HG03039 (cell line): ENCODE measurements around the gene PRKCE.

Source experiments
- ATAC-seq: cut with Tn5 transposase; IDR thresholded peaks from one replicate; pipeline ENCODE4 v1.9.1; 2021; ENCODE audit warnings: mild to moderate bottlenecking, moderate library complexity; ENCODE audit not compliant: unreplicated experiment

The PRKCE gene

DNA sequence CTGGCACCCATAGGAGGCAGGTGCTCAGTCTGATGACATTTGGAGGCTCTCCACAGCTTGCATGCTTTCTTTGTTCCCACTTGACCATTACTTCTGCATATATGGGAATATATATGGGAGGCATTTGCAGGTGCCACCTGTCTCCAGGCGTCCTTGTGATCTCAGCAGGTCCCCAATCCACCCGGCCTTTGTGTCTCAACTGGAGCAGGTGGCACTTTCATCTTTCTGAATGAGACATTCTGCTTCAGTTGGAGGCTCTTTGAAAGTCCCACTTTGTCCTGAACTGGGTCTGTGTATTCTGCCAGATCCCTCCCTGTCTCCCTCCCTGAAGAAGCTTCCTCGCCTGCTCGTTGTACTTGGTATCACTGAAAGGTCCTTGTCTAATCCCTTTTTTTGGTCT lies 327.6 kb downstream of the PRKCE start:
- ATAC-seq, result no peak

DNA sequence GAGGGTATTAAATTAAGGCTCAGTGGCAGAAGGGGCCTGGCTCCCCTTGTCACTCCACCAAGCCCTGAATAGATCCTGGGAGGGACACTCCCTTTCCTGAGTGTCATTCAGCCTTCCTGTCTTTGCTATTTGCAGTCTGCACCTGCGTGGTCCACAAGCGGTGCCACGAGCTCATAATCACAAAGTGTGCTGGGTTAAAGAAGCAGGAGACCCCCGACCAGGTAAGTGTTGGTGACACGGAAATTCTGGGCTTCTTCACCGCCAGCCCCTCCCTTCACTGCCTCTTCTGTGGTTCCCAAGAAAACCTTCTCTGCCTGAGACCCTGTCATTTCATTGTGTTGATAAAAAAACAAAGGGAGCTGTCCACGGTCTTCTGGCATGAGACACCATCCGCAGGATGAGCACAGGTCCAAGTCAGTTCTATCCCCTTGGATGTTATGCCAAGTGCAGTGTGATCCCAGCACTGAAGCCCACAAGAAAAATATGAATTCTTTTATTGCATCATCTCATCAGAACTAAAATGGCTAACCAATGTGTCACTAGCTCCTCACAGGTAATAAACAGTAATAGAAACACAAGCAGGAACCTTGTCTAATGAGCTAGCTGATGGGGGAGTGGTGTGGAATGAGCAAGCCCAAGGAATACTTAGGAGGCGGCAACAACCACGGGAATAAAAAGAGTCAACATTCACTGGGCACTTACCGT lies 328.8 kb downstream of the PRKCE start:
- ATAC-seq, result no peak

DNA sequence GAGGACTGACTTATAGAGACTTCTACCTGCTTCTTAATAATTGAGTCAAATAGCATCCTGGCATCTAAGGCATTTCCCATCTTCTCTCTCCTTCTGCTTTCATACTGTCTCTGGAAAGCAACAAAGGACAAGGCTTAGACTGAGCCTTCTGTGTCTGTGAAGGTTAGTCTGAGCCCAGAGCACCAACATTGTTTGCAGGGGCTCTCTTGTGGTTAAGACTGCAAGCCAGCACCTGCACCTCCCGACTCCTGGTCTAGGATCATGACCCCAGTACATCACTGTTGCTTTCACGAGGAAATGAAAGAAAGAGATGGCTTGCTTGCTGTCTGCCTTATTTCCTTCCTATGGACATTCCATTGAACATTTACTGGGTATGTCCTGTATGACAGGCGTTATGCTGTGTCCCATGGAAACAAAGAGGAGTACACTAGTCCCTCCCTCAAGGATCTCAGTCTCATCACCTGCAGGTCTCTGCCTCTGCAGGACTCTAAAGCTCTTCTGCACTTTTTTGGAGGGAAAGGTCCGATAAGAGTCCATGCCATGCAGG lies 330.0 kb downstream of the PRKCE start:
- ATAC-seq, result no peak

DNA sequence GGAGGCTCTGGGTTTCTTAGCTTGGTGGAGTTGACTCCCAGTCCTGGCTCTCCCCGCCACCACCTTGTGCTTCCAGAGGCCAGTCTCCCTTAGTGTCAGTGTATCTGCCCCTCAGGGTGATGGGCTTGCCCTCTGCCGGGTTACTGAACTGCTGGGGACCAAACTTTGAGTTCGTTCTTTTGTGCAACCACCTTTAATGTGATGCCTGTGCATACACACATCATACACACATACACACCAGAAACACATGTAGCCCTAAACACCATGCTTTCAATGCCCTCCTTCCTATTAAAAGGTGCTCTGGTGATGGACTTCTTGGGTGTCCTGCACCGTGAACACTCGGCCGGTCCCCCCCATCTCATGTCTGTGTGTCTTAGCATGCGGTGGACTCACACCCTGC lies 330.6 kb downstream of the PRKCE start:
- no peak for ATAC-seq

DNA sequence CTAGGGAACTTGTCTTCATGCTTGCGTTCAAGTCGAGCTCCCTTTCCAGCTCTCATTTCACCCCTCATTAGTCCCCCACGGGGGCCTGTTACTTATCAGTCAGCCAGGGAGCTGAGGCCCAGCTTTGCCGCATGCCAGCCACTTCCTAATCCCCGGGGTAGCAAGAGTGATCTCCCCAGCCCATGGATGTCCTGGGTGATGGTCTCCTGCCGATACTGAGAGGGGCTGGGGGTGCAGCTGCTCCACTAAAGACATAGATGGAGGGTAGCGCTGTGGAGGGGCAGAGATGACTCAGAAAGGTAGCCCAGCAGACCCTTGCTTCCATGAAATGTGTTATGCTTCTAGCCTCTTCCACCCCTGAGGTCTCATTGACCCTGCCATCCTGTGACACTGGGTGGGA lies 331.7 kb downstream of the PRKCE start:
- no peak for ATAC-seq

DNA sequence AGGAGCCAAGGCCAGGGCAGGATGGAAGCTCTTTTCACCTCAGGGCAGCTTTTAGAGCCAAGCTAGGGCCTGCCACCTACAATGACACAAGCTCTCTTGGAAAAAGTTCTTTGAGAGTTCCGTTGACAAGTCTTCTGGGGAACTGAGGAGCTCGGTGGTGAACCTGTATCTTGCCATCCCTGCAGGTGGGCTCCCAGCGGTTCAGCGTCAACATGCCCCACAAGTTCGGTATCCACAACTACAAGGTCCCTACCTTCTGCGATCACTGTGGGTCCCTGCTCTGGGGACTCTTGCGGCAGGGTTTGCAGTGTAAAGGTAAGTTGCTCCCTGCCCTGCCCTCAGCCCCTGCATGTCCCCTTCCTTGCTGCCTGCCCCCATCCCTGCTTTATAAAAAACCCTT lies 332.9 kb downstream of the PRKCE start:
- no peak for ATAC-seq

DNA sequence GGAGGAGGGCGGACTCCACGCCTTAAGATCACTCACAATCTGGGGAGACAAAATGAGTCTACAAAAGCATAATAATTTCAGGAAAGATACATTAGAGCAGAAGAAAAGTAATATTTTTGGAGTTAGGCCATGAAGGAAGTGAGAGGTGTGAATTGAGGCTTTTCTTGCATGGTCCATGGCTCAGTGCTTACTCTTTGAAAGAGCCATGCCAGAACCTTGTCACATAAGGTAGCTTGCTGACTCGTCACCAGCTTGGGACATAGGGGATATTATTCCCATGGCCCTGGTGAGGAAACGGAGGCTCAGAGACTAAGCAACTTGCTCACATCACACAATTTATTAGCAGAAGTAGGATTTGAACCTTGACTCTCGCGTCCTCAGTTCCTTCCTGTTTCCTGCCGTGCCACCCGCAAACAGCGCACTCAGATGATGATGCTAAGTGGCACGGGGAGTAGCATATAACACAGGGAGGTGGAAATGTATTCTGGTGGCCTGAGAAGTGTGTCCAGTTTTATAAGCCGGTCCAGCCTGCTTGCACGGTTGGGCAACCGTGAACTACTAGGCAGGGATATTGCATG lies 333.5 kb downstream of the PRKCE start:
- no peak for ATAC-seq

DNA sequence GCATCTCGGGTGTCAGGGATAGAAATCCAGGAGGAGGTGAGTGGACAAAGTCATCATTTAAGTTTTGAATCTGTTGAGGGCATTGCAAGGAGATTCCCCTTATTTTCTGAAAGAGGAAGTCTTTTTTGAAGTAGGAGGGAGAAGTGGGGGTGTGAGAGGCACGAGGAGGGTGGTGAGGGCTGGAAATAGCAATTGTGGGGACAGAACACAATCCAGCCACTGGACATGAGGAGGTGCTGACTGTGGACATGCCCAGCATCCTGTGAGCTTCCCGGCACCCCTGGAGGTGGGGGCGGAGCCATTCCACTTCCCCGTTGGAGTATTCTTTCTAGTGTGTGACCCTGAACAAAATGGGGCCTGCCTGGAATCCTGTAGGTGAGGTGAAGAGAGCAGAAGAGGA lies 335.0 kb downstream of the PRKCE start:
- ATAC-seq, result no peak

DNA sequence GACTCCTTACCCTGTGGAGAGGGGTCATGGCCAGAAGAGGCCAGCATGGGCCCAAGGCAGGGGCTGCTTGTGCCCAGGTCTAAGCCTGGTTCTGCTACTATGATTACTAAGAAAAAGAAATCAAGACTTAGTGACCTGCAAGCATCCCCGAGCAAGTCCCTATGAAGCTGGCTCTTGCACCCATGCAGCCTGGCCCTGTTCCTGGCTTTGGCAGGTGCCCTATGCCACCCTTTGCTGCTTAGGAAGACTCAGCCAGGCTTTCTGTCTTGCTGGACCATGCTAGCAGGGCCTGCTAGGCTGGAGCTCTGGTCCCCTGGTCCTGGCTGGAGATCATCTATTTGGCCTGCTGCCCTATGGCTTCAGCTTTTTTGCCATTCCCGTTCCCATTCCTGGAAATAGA lies 336.4 kb downstream of the PRKCE start:
- ATAC-seq, result no peak

DNA sequence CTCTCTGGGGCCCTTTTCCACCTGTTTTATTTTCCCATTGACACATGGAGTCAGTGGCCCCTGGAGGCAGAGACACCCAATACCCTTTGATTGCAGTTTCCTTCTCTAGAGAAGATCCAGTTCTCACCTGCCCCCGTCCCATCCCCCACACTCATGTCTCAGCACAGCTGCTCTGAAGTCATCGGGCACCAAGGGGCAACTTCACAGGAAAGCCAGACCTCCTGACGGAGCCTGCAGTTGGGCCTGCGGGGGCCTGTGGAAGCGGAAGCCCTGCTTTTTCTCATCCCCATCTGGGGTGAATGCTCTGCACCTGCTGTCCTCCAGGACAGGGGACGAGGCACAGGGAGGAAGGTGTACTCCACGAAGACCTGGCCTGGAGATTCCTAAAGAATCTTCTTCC lies 337.4 kb downstream of the PRKCE start:
- no peak for ATAC-seq

DNA sequence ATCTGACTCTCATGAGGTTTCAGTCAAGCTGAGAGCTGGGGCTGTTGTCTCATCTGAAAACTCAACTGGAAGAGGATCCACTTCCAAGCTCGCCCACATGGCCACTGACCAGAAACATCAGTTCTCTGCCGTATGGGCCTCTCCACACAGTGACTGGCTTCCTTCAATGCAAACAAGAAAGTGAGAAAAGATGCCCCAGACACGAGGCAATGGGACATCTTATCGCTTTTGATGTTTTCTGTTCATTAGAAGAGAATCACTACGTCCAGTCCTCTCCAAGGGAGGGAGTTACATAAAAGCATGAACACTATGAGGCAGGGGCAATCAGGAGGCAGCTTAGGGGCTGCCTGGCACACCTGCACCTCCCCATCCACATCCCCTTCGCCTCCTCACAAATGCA lies 338.7 kb downstream of the PRKCE start:
- no peak for ATAC-seq

DNA sequence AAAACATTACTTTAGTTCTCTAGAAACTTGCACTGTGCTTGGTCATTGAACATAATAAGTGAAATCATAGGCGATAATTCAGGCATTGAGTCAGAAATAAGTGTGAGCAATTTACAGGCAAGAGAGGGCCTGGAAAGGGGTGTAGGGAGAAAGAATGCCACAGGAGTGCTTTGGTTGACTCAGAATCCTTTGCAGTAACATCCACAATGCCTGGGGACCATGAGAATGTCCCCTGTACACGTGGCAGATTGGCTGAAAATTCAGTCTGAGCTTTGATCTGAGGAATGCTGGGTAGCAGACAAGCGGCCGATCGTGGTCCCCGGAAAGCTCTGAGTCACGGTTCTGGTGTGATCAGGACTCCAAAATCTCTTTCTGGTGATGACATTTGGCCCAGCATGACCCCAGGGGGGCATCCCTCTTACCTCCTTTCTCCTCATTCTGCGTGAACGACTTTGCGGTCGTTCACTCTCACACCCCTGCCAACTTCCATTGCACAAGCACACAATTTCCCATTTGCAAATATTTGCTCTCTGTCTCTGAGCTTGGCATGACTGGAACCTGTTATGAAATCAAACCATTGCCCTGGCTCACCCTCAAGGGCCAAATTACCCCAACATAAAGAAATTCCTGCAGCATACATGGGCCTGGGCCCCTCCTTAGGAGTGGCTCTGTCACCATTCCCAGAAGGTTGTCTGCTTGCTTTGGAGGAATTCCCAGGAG lies 340.7 kb downstream of the PRKCE start:
- ATAC-seq, result no peak

DNA sequence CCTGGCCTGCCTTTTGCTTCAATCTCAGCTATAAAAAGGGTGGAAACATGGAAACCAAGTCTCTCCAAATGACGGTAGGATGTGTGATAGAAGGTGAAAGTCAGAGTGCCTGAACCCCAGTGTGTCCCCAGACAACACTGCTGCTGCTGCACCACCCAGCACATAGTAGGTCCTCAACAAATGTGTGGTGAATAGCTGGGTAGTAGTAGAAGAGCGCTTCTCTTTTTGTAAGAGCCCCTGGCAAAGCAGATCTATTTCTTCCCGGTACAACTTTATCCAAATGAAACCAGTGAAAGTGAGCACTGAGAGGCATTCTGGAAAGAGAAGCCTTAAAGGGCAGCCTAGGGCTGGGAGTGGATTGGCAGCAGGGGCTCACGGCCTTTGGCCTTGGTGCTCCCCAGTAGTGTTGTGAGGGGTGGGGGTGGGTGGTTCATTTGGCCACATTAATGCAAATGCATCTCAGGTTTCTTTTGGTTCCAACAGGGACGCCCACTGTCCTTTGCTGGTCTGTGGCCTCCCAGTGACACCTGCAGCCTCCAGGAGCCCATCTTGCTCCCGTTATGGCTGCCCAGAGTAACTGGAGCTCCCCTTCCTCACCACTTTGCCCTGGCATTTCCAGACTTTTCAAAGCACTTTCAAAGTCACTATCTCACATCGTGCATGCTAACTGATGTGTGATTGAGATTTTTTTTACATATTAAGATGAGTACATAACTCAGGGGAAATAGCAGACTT lies 341.4 kb downstream of the PRKCE start:
- no peak for ATAC-seq

DNA sequence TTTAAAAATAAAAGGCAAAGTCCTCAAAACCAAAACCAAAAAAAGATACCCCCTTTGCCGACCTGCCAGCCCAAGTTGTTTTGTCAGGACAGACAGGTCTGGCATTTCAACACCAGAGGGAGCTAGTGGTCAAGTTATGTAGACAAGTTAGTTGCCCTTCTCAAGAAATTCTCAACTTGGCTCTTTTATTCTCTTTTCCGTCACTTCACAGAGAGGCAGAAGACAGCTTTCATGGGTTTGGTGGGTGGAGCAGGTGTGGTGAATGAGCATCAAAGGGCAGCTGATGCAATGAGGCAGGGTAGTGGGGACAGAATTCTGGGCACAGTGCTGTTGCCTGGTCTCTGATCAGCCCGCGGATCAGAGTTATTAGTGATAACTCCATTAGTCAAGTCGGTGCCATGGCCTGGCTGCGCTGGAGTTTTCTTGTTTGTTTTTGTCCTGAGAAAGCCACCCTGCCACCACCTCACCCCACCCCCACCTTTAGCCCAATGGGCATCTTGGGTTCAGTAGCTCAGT lies 342.1 kb downstream of the PRKCE start:
- ATAC-seq, result no peak

DNA sequence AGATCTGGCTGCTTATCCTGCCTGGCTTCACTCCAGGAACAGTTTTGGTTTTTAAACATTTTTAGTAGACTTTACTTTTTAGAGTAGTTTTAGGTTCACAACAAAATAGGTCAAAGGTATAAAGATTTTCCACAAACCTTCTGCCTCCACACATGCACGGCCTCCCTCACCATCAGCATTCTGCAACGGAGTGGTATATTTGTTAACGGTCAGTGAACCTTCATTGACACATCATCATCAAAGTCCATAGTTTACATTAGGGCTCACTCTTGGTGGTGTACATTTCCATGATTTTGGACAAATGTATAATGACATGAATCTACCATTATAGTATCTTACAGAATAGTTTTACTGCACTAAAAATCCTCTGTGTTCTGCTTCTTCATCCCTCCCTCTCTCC lies 342.6 kb downstream of the PRKCE start:
- no peak for ATAC-seq

DNA sequence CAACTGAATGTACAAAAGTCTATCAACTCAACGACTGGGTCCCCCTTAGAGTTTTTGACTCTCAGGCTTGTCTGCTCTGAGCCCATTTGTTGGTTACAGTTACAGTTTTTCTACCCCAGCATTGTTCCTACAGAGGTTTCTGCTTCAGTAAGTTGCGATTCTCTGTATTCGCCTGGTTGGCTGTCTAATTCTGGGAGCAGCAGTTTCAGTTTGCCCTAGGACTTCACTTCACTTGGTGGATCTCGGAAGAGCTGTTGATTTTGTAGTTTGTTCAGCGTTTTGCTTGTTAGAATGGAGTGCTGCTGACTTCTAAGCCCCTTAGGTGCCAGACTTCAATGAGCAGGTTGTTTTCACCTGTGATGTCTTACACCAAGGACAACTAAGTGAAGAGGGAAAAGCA lies 349.2 kb downstream of the PRKCE start:
- ATAC-seq, result no peak

DNA sequence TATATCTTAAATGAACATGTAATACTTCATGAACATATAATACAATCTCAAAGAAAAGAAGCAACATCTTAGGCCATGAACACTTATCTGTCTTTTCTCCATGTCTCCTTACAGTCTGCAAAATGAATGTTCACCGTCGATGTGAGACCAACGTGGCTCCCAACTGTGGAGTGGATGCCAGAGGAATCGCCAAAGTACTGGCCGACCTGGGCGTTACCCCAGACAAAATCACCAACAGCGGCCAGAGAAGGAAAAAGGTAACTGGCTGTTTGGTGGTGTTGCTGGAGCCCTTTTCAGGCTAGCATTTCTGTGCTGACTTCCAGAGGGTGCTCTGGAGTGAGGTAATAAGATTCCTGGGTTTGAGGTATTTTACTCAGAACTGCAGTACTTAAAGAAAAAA lies 349.8 kb downstream of the PRKCE start:
- no peak for ATAC-seq

DNA sequence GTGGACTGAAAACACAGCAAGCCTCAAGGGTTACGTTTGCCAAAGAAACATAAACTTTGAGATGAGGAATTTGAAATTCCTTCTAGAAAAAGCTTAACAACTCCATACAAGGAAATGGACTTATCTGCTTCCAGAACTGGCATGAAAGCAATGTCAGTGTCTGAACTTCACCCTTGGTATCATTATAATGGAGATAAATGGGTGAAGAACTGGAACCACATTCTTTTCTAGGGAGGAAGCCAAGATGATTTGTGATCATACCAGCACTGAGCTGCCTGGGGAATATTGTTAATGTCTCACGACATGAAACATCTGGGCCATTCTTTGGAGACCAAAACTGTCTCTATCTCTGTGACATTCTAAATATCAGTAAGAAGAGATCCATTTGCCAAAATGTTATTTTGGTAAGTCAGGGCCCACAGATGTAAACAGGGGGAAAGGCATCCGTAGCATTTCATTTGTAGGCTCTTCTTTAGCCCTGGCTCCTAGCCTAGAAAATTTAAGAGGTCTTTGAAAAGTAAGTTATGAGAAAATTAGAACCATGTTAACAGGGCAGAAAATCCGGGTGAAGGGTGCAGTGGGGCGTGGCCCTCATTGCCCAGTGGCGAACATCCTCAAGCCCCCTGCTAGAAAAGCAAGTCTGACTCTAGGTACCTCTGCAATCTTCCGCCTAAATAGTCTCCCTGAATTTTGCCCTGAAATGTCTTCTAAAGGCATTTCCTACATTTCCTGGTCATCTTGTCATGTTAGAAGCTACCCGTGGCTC lies 350.4 kb downstream of the PRKCE start:
- no peak for ATAC-seq

DNA sequence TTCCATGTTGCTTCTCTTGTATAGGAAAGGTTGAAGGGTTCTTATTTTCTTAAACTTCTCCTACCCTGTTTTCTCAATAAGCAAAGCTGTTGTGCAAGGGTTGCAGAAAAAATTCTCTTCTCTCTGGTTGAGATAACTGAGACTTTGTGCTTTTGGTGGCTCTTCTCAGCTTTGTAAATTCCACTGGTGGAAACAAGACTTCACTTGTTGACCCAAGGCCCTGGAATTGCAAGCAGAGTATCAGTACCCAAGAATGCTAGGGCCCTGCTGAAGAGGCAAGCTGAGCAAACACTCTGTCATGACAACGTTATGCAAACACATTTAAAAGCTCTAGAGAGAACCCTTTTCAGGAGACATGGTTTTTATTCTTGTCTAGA lies 351.0 kb downstream of the PRKCE start:
- no peak for ATAC-seq

DNA sequence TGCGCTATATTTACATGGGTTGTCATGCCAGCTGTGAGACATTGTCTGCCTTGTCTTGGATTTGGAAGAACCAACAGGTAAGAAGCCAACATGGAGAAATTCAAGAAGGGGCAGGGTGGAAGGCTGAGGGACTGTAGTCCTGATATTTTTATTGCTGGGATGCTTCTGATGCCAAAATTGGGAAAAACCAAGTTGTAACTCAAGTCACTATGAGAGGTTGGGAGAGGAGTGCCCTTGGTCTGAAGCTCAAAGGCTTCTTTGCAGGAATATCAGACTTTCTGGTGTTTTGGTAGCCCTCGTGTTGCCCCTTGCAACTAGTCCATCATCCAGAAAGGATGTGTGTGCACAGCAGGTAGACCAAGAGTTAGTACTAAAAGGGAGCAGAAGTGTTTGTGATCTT lies 351.5 kb downstream of the PRKCE start:
- no peak for ATAC-seq
